Smooth muscle cell (in vitro differentiated cells): ENCODE measurements around the gene SLC39A11. TPM values are rescaled to one million over a fixed set of nuclear protein-coding genes. Genes with fewer than 3 reads are reported as not detected.

ENCODE experiments used
- DNase-seq: peaks from one replicate; lab custom pipeline; 2025; ENCODE audit not compliant: unreplicated experiment; lab: John Stamatoyannopoulos, UW
- H2AFZ ChIP-seq: fragments of 200-600 bp; sonication (generic); 2 replicates; pipeline ENCODE4 v1.6.0; 2016; ENCODE audit warnings: antibody characterized with exemption, low read depth, mild to moderate bottlenecking
- H3F3A ChIP-seq: fragments of 200-600 bp; sonication (generic); 2 replicates; pipeline ENCODE4 v1.6.0; 2017; ENCODE audit warnings: antibody characterized with exemption, low read depth
- H3K27ac ChIP-seq: fragments of 200-600 bp; sonication (generic); 2 replicates; pipeline ENCODE4 v1.5.1; 2016; ENCODE audit warnings: low read depth, mild to moderate bottlenecking
- H3K27me3 ChIP-seq: fragments of 200-600 bp; sonication (generic); 2 replicates; pipeline ENCODE4 v1.6.1; 2016; ENCODE audit warnings: low read depth, mild to moderate bottlenecking
- H3K36me3 ChIP-seq: fragments of 200-600 bp; sonication (generic); 2 replicates; pipeline ENCODE4 v1.5.1; 2016; ENCODE audit warnings: low read depth
- H3K4me1 ChIP-seq: fragments of 200-600 bp; sonication (generic); 2 replicates; pipeline ENCODE4 v1.5.1; 2016; ENCODE audit warnings: low read depth
- H3K4me2 ChIP-seq: fragments of 200-600 bp; sonication (generic); 2 replicates; pipeline ENCODE4 v1.6.0; 2016; ENCODE audit warnings: mild to moderate bottlenecking
- H3K4me3 ChIP-seq: fragments of 200-600 bp; sonication (generic); 2 replicates; pipeline ENCODE4 v1.5.1; 2016; ENCODE audit warnings: mild to moderate bottlenecking
- H3K79me2 ChIP-seq: fragments of 200-600 bp; sonication (generic); 2 replicates; pipeline ENCODE4 v1.6.0; 2016; ENCODE audit warnings: low read depth, mild to moderate bottlenecking
- H3K9ac ChIP-seq: fragments of 200-600 bp; sonication (generic); 2 replicates; pipeline ENCODE4 v1.6.0; 2016; ENCODE audit warnings: low read depth
- H3K9me3 ChIP-seq: fragments of 200-600 bp; sonication (generic); replicated peaks from 2 replicates; pipeline ENCODE4 v1.5.1; 2016; ENCODE audit warnings: low read depth
- H4K20me1 ChIP-seq: fragments of 200-600 bp; sonication (generic); 2 replicates; pipeline ENCODE4 v1.6.0; 2016; ENCODE audit warnings: low read depth
- CTCF ChIP-seq: fragments of 200-600 bp; sonication (generic); IDR thresholded peaks from 2 replicates; pipeline ENCODE4 v1.5.1; 2017; ENCODE audit warnings: borderline replicate concordance, mild to moderate bottlenecking, antibody characterized with exemption; ENCODE audit not compliant: insufficient read depth, poor library complexity, severe bottlenecking
- WGBS: methylation state at CpG from one replicate; pipeline ENCODE4 v1.1.7; 2016; ENCODE audit warnings: low lambda C conversion rate; 5-methylcytosine and 5-hydroxymethylcytosine counted together
- polyA plus RNA-seq: library from polyadenylated mRNA; unstranded; fragments of >200 nt; fragmentation: Nextera tagmentation; extraction: Ambion mirVana; gene quantifications from 2 replicates; pipeline ENCODE4 v1.2.1, GENCODE V29; 2016
- total RNA-seq: library from RNA; depleted of rRNA; stranded (reverse); fragments of >200 nt; gene quantifications from 2 replicates; pipeline ENCODE4 v1.2.3, GENCODE V29; 2014

Gene SLC39A11
- total and polyA plus RNA-seq, 2 experiments from 2014 or later: 9.2 to 36.7 TPM

GRCh38 chr17:72837335-72837734, 255.2 kb downstream of the SLC39A11 start:
- H3K4me1 ChIP-seq: peaks cover 4% of the 10 kb centered on the region
- no peak for TF ChIP-seq CTCF

GRCh38 chr17:72833128-72833765, 259.2 kb downstream of the SLC39A11 start:
- H3K27me3 ChIP-seq: no peaks in the 10 kb centered on the region
- DNase-seq: no peak
- H3K79me2 ChIP-seq: no peaks in the 10 kb centered on the region
- H2AFZ ChIP-seq: no peak overlapping the region
- no peak overlapping the region for H3K4me2 ChIP-seq
- no peak for TF ChIP-seq CTCF
- H3K4me1 ChIP-seq: peaks cover 4% of the 10 kb centered on the region
- no peaks in the 10 kb centered on the region for H3F3A ChIP-seq
- H3K9me3 ChIP-seq: no peaks in the 10 kb centered on the region
- H4K20me1 ChIP-seq: no peaks in the 10 kb centered on the region
- WGBS: 96% methylated on average over 4 of the region's 4 CpGs
- H3K36me3 ChIP-seq: no peaks in the 10 kb centered on the region
- H3K9ac ChIP-seq: no peak overlapping the region
- no peak overlapping the region for H3K4me3 ChIP-seq
- no peak overlapping the region for H3K27ac ChIP-seq

More at GRCh38 chr17:72837335-72837734, 255.2 kb downstream of the SLC39A11 start:
- Histone ChIP-seq H3F3A (no peaks in the 10 kb centered on the region), H3K4me2 (no peak overlapping the region), H2AFZ (no peak overlapping the region), H4K20me1 (no peaks in the 10 kb centered on the region), H3K27me3 (no peaks in the 10 kb centered on the region), H3K79me2 (no peaks in the 10 kb centered on the region), H3K27ac (no peak overlapping the region), H3K9me3 (no peaks in the 10 kb centered on the region), H3K36me3 (no peaks in the 10 kb centered on the region), H3K4me3 (no peak overlapping the region), H3K9ac (no peak overlapping the region)
- WGBS: 85% methylated on average over 1 of the region's 1 CpG
- DNase-seq: no peak

- H3K4me1 ChIP-seq: peaks cover under 1% of the 10 kb centered on the region
- no peaks in the 10 kb centered on the region for H3K27me3 ChIP-seq
- WGBS: 90% methylated on average over 6 of the region's 6 CpGs
- H4K20me1 ChIP-seq: no peaks in the 10 kb centered on the region
- H3K4me2 ChIP-seq: no peak overlapping the region
- H3K36me3 ChIP-seq: no peaks in the 10 kb centered on the region
- H3F3A ChIP-seq: no peaks in the 10 kb centered on the region
- no peak overlapping the region for H3K9ac ChIP-seq
- no peak for TF ChIP-seq CTCF
- no peaks in the 10 kb centered on the region for H3K9me3 ChIP-seq
- DNase-seq: no peak
- no peak overlapping the region for H3K27ac ChIP-seq
- no peak overlapping the region for H2AFZ ChIP-seq
- no peak overlapping the region for H3K4me3 ChIP-seq
- no peaks in the 10 kb centered on the region for H3K79me2 ChIP-seq
Observed at GRCh38 chr17:72832306-72832705, 260.2 kb downstream of the SLC39A11 start.

- H3F3A ChIP-seq: no peaks in the 10 kb centered on the region
- H3K27ac ChIP-seq: no peak overlapping the region
- 97% methylated on average over 4 of the region's 4 CpGs for WGBS
- H3K9ac ChIP-seq: no peak overlapping the region
- no peaks in the 10 kb centered on the region for H3K79me2 ChIP-seq
- TF ChIP-seq CTCF: no peak
- no peaks in the 10 kb centered on the region for H3K36me3 ChIP-seq
- H3K4me3 ChIP-seq: no peak overlapping the region
- no peaks in the 10 kb centered on the region for H4K20me1 ChIP-seq
- H3K9me3 ChIP-seq: no peaks in the 10 kb centered on the region
- DNase-seq: no peak
- no peaks in the 10 kb centered on the region for H3K27me3 ChIP-seq
- H3K4me2 ChIP-seq: no peak overlapping the region
- no peaks in the 10 kb centered on the region for H3K4me1 ChIP-seq
- no peak overlapping the region for H2AFZ ChIP-seq
Observed at GRCh38 chr17:72829883-72830282, 262.6 kb downstream of the SLC39A11 start.
